Activated CD4-positive, alpha-beta memory T cell treated with anti-CD3 and anti-CD28 coated beads, Interleukin-2, amount 10 ng/mL, durations not matched to agents 7 days and 5 days (primary cell): ENCODE results near the gene TAS2R1. TPM values are rescaled to one million over a fixed set of nuclear protein-coding genes. Genes with fewer than 3 reads are reported as not detected.
"Not testable (repeated sequence)": the region's sequence is repeated elsewhere in the genome, so short reads cannot be mapped to it uniquely, and the experiment has no call there.

ENCODE experiments used
- CTCF ChIA-PET: fragments of 350-600 bp; sonication (Branson Sonifier 250); formaldehyde crosslinking; loops from one replicate; lab custom pipeline; 2021; ENCODE audit warnings: antibody characterized with exemption, inconsistent platforms; lab: Charles Lee
- POLR2A ChIA-PET: fragments of 350-600 bp; sonication (Branson Sonifier 250); formaldehyde crosslinking; loops from one replicate; lab custom pipeline; 2021; ENCODE audit warnings: antibody characterized with exemption; lab: Charles Lee
- DNase-seq: peaks from one replicate; pipeline ENCODE4 v3.0.0-alpha.2; 2020
- H3K27ac Mint-ChIP-seq: one replicate; pipeline ENCODE4 v1.8.0; 2021; ENCODE audit warnings: mild to moderate bottlenecking, mixed read lengths
- H3K27me3 Mint-ChIP-seq: one replicate; pipeline ENCODE4 v1.8.0; 2021; ENCODE audit warnings: mixed read lengths
- H3K36me3 Mint-ChIP-seq: one replicate; pipeline ENCODE4 v1.8.0; 2021; ENCODE audit warnings: low read depth, mixed read lengths
- H3K4me1 Mint-ChIP-seq: one replicate; pipeline ENCODE4 v1.8.0; 2021; ENCODE audit warnings: mixed read lengths
- H3K4me3 Mint-ChIP-seq: one replicate; pipeline ENCODE4 v1.8.0; 2021; ENCODE audit warnings: mild to moderate bottlenecking, mixed read lengths
- H3K9me3 Mint-ChIP-seq: one replicate; pipeline ENCODE4 v1.8.0; 2021; ENCODE audit warnings: mixed read lengths
- total RNA-seq, 2 experiments: library from RNA; stranded (reverse); gene quantifications; one replicate each; pipeline ENCODE4 v1.2.3, GENCODE V29; 2021

Gene TAS2R1
- total RNA-seq, 2 experiments from 2014 or later, result not detected

GRCh38 chr5:9617221-9617620, 12.9 kb downstream of the TAS2R1 start:
- Mint-ChIP-seq H3K27ac (no peak overlapping the region), H3K27me3 (no peaks in the 10 kb centered on the region), H3K4me3 (no peak overlapping the region), H3K4me1 (no peaks in the 10 kb centered on the region), H3K36me3 (no peaks in the 10 kb centered on the region), H3K9me3 (peaks cover 2% of the 10 kb centered on the region)
- DNase-seq, result no peak
- POLR2A ChIA-PET, result no interaction called here
- CTCF ChIA-PET, result no interaction called here

GRCh38 chr5:9615331-9615730, 14.8 kb downstream of the TAS2R1 start:
- Mint-ChIP-seq H3K9me3 (peaks cover 2% of the 10 kb centered on the region), H3K4me3 (no peak overlapping the region), H3K36me3 (no peaks in the 10 kb centered on the region), H3K27me3 (no peaks in the 10 kb centered on the region), H3K4me1 (no peaks in the 10 kb centered on the region), H3K27ac (no peak overlapping the region)
- no peak for DNase-seq
- POLR2A ChIA-PET, result no interaction called here
- CTCF ChIA-PET, result no interaction called here

GRCh38 chr5:9613360-9613759, 16.8 kb downstream of the TAS2R1 start:
- Mint-ChIP-seq H3K36me3 (no peaks in the 10 kb centered on the region), H3K9me3 (no peaks in the 10 kb centered on the region), H3K4me1 (no peaks in the 10 kb centered on the region), H3K27ac (no peak overlapping the region), H3K4me3 (no peak overlapping the region), H3K27me3 (no peaks in the 10 kb centered on the region)
- POLR2A ChIA-PET, result no interaction called here
- CTCF ChIA-PET, result no interaction called here
- no peak for DNase-seq

- Mint-ChIP-seq H3K36me3 (no peaks in the 10 kb centered on the region), H3K9me3 (no peaks in the 10 kb centered on the region), H3K4me3 (no peak overlapping the region), H3K27ac (no peak overlapping the region), H3K4me1 (no peaks in the 10 kb centered on the region), H3K27me3 (no peaks in the 10 kb centered on the region)
- ChIA-PET POLR2A (no interaction called here), CTCF (no interaction called here)
- DNase-seq, result no peak
Measured at GRCh38 chr5:9610969-9611368, 19.2 kb downstream of the TAS2R1 start.

GRCh38 chr5:9610364-9610763, 19.8 kb downstream of the TAS2R1 start:
- Mint-ChIP-seq H3K36me3 (no peaks in the 10 kb centered on the region), H3K27ac (no peak overlapping the region), H3K4me3 (no peak overlapping the region), H3K9me3 (no peaks in the 10 kb centered on the region), H3K27me3 (no peaks in the 10 kb centered on the region), H3K4me1 (no peaks in the 10 kb centered on the region)
- ChIA-PET CTCF (no interaction called here), POLR2A (no interaction called here)
- DNase-seq, result no peak

GRCh38 chr5:9608093-9608492, 22.1 kb downstream of the TAS2R1 start:
- DNase-seq, result no peak
- Mint-ChIP-seq H3K9me3 (no peaks in the 10 kb centered on the region), H3K27me3 (no peaks in the 10 kb centered on the region), H3K4me1 (no peaks in the 10 kb centered on the region), H3K36me3 (no peaks in the 10 kb centered on the region), H3K27ac (no peak overlapping the region), H3K4me3 (no peak overlapping the region)
- ChIA-PET CTCF (no interaction called here), POLR2A (no interaction called here)

- no peak for DNase-seq
- POLR2A ChIA-PET, result no interaction called here
- Mint-ChIP-seq H3K27me3 (no peaks in the 10 kb centered on the region), H3K36me3 (no peaks in the 10 kb centered on the region), H3K9me3 (peaks cover 4% of the 10 kb centered on the region), H3K4me3 (no peak overlapping the region), H3K27ac (no peak overlapping the region), H3K4me1 (no peaks in the 10 kb centered on the region)
- CTCF ChIA-PET, result no interaction called here
Measured at GRCh38 chr5:9605041-9605838, 24.9 kb downstream of the TAS2R1 start.

- Mint-ChIP-seq H3K4me3 (no peak overlapping the region), H3K27me3 (no peaks in the 10 kb centered on the region), H3K36me3 (no peaks in the 10 kb centered on the region), H3K27ac (no peak overlapping the region), H3K9me3 (peaks cover 4% of the 10 kb centered on the region), H3K4me1 (no peaks in the 10 kb centered on the region)
- POLR2A ChIA-PET, result no interaction called here
- DNase-seq, result no peak
- CTCF ChIA-PET, result no interaction called here
Measured at GRCh38 chr5:9604416-9604815, 25.7 kb downstream of the TAS2R1 start.

- no peaks in the 10 kb centered on the region for H3K27me3 Mint-ChIP-seq
- H3K27ac Mint-ChIP-seq, result no peak overlapping the region
- H3K4me3 Mint-ChIP-seq, result no peak overlapping the region
- peaks cover 4% of the 10 kb centered on the region for H3K9me3 Mint-ChIP-seq
- H3K36me3 Mint-ChIP-seq, result no peaks in the 10 kb centered on the region
- POLR2A ChIA-PET, result no interaction called here
- H3K4me1 Mint-ChIP-seq, result no peaks in the 10 kb centered on the region
- CTCF ChIA-PET, result no interaction called here
- no peak for DNase-seq
Measured at GRCh38 chr5:9601055-9601739, 29.0 kb downstream of the TAS2R1 start.

GRCh38 chr5:9599391-9599790, 30.8 kb downstream of the TAS2R1 start:
- no peak overlapping the region for H3K27ac Mint-ChIP-seq
- ChIA-PET POLR2A (no interaction called here), CTCF (no interaction called here)
- H3K9me3 Mint-ChIP-seq, result peaks cover 4% of the 10 kb centered on the region
- no peaks in the 10 kb centered on the region for H3K36me3 Mint-ChIP-seq
- DNase-seq, result no peak
- no peaks in the 10 kb centered on the region for H3K4me1 Mint-ChIP-seq
- no peaks in the 10 kb centered on the region for H3K27me3 Mint-ChIP-seq
- no peak overlapping the region for H3K4me3 Mint-ChIP-seq

GRCh38 chr5:9598329-9598728, 31.8 kb downstream of the TAS2R1 start:
- H3K4me3 Mint-ChIP-seq, POLR2A ChIA-PET, CTCF ChIA-PET, DNase-seq, H3K9me3 Mint-ChIP-seq, H3K27ac Mint-ChIP-seq, H3K27me3 Mint-ChIP-seq, H3K4me1 Mint-ChIP-seq, H3K36me3 Mint-ChIP-seq: not testable (repeated sequence)

- H3K4me1 Mint-ChIP-seq, H3K4me3 Mint-ChIP-seq, POLR2A ChIA-PET, H3K36me3 Mint-ChIP-seq, H3K9me3 Mint-ChIP-seq, DNase-seq, H3K27ac Mint-ChIP-seq, H3K27me3 Mint-ChIP-seq: not testable (repeated sequence)
- CTCF ChIA-PET, result interaction anchor here (0.8 kb wide), 1 partner anchor 52 kb away, joined by 3 read pairs; no protein-coding TSS in a partner anchor
Measured at GRCh38 chr5:9597322-9597721, 32.8 kb downstream of the TAS2R1 start.

GRCh38 chr5:9596824-9597223, 33.3 kb downstream of the TAS2R1 start:
- ChIA-PET POLR2A (no interaction called here), CTCF (no interaction called here)
- H3K4me1 Mint-ChIP-seq, result no peaks in the 10 kb centered on the region

More at GRCh38 chr5:9596824-9597223, 33.3 kb downstream of the TAS2R1 start:
- no peaks in the 10 kb centered on the region for H3K27me3 Mint-ChIP-seq
- H3K4me3 Mint-ChIP-seq, result no peak overlapping the region
- no peak overlapping the region for H3K27ac Mint-ChIP-seq
- no peak for DNase-seq
- H3K36me3 Mint-ChIP-seq, result no peaks in the 10 kb centered on the region
- peaks cover 4% of the 10 kb centered on the region for H3K9me3 Mint-ChIP-seq
